ENCODE results near the gene CFAP210. TPM values are rescaled to one million over a fixed set of nuclear protein-coding genes. Genes with fewer than 3 reads are reported as not detected.
"Not testable (repeated sequence)": the region's sequence is repeated elsewhere in the genome, so short reads cannot be mapped to it uniquely, and the experiment has no call there.

Gene CFAP210
- total RNA-seq, 1 donor from 2014 or later, result 0.40 TPM

DNA sequence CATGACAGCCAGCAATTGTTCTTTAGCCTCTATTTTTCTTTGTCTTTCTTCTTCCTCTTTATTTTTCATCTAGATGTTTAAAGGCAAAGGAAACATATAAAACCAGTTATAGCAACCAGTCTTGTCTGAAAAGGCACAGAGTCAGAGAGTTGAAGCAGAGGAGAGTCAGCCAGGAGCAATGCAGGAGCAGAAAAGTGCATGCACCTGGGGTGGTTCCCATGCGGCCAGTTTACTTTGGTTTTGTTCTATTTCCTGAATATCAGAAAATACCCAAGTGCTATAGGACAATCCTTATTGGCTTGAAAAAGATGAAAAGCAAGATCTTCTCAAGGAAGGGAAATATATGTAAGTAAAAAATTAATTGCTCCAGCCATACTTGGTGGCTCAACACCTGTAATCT lies 44.9 kb downstream of the CFAP210 start:
- DNase-seq (ENCODE audit: low spot score), result no peak
- intact Hi-C loops (cut with DNase I), result no loop called here
- ATAC-seq, result no peak

DNA sequence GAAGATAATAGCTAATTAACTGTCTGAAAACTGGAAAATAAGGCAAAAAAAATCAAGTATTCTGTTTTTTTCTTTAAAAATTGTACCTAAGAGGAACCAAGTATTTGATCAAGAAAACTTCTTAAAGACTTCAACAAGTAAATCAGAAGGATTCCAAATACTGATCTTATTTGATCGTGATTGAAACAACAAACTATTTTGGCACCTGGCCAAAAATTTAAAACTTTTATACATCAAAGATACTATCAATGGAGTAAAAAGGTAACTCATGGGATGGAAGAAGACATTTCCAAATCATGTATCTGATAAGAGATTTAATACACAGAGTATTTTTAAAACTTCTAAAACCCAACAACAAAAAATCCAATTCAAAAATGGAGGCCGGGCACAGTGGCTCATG lies 46.7 kb downstream of the CFAP210 start:
- intact Hi-C loops (cut with DNase I), result no loop called here
- ATAC-seq (no peak), DNase-seq (ENCODE audit: low spot score) (no peak)

DNA sequence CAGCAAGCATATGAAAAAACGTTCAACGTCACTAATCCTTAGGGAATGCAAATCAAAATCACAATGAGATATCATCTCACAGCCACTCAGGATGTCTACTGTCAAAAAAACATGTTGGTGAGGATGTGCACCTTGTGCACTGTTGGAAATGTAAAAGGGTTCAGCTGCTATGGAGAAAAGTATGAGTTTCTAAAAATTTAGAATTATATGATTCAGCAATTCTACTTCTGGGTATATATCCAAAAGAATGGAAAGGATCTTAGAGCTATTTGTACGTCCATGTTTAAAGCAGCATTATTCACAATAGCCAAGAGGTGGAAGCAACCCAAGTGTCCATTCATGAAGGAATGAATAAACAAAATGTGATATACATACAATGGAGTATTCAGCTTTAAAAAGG lies 50.0 kb downstream of the CFAP210 start:
- no peak for DNase-seq (ENCODE audit: low spot score)
- intact Hi-C loops (cut with DNase I), result no loop called here
- no peak for ATAC-seq

DNA sequence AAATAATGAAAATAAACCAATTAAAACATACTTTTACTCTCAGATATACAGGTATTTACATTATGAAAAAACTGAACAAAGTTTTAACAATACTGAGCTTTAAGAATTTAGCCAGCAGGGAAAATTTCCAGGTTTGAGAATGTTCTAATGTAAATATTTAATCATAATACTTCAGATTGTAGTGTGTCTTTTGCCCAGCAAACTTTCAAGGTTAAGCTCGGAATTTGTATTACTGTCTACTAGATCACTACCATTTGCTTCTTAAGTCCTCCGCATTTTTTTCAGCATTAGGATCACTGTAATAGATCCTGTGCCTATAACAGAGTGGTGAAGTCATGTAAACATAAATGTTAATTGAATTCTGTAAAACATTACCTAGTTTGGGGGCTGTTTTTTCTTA lies 52.7 kb downstream of the CFAP210 start:
- intact Hi-C loops (cut with DNase I), result no loop called here
- DNase-seq (ENCODE audit: low spot score) (no peak), ATAC-seq (no peak)

DNA sequence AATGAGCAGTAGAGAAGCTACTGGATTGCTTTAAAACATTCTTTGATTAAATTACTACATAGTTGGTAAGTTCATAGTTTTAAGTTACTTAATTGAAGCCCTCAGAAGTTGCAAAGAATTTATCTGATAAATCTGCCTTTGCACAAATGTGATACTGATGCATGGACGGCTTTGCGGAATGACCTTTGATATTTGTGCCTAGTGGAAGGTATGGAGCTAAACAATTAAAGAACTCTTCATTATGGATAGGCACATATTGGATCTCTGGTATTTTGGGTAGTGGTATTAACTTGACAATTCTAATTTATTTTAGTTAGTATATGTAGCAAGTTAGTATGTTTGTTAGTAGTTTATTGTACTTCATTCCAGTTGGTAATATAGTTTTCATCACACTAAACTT lies 54.1 kb downstream of the CFAP210 start:
- ATAC-seq (no peak), DNase-seq (ENCODE audit: low spot score) (no peak)
- intact Hi-C loops (cut with DNase I), result no loop called here

- intact Hi-C loops (cut with DNase I), result no loop called here
- ATAC-seq (no peak), DNase-seq (ENCODE audit: low spot score) (no peak)
These were observed 56.6 kb downstream of the CFAP210 start for GRCh38 chr2:169637620-169638019.

DNA sequence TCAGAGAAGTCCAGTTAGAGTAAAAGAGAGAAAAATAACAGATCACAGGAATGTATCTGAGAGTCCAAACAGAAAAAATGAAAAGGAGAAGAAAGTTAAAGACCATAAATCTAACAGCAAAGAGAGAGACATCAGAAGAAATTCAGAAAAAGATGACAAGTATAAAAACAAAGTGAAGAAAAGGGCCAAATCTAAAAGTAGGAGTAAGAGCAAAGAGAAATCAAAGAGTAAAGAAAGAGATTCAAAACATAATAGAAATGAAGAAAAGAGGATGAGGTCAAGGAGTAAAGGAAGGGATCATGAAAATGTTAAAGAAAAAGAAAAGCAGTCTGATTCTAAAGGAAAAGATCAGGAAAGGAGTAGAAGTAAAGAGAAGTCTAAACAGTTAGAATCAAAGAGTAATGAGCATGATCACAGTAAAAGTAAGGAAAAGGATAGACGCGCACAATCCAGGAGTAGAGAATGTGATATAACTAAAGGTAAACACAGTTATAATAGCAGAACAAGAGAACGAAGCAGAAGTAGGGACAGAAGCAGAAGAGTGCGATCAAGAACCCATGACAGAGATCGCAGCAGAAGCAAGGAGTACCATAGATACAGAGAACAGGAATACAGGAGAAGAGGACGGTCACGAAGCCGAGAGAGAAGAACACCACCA lies 57.6 kb downstream of the CFAP210 start:
- intact Hi-C loops (cut with DNase I), result no loop called here
- ATAC-seq (no peak), DNase-seq (ENCODE audit: low spot score) (no peak)

GRCh38 chr2:169625781-169626180 lies 68.4 kb downstream of the CFAP210 start:
- no peak for ATAC-seq
- intact Hi-C loops (cut with DNase I), result no loop called here
- no peak for DNase-seq (ENCODE audit: low spot score)

DNA sequence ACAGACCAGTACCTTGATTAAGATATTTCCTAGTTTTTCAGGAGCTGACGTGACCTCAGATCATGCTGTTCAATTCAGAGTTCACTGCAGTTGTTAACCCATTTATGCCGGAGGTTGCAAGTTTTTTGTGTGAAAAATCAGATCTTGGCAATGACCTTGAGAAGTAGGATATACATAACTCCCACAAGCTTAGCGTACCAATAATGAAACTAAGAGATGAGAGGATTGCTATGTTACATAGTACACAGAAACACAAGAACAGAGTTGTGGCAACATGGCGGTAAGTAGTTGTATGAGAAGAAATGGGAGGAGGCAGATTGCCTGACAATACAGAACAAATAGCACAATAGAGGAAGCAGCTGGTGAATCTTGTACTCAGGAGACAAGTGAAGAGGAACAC lies 71.0 kb downstream of the CFAP210 start:
- intact Hi-C loops (cut with DNase I), result no loop called here
- DNase-seq (ENCODE audit: low spot score) (no peak), ATAC-seq (no peak)

DNA sequence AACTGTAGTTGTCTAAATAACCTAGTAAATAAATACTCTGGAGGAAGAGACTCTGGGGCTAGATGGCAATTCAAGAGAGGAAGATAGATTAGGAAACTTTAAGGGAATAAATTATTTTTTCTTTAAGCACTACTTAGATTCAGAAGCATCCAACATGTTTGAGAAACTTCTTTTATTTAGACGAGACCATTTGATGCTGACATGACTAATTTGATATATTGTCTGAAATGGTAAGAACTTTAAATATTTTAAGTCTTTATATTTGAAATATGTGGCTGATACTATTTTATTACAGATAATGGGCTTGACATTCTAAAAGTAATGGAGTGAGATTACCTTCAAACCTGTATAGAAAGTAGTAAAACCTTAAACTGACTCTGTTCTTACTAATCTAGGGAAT lies 73.7 kb downstream of the CFAP210 start:
- ATAC-seq, result no peak
- intact Hi-C loops (cut with DNase I), result no loop called here
- no peak for DNase-seq (ENCODE audit: low spot score)

DNA sequence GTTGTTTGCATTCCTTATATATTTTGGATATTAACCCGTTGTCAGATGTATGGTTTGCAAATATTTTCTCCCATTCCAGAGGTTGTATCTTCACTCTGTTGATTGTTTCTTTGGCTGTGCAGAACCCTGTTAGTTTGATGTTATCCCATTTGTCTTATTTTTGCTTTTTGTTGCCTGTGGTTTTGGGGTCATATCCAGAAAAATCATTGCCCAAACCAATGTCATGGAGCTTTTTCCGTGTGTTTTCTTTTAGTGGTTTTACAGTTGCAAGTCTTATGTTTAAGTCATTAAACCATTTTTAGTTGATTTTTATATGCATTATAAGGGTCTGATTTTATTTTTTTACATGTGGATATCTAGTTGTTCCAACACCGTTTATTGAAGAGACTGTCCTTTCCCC lies 74.3 kb downstream of the CFAP210 start:
- DNase-seq (ENCODE audit: low spot score), result no peak
- ATAC-seq, result no peak
- intact Hi-C loops (cut with DNase I), result no loop called here

DNA sequence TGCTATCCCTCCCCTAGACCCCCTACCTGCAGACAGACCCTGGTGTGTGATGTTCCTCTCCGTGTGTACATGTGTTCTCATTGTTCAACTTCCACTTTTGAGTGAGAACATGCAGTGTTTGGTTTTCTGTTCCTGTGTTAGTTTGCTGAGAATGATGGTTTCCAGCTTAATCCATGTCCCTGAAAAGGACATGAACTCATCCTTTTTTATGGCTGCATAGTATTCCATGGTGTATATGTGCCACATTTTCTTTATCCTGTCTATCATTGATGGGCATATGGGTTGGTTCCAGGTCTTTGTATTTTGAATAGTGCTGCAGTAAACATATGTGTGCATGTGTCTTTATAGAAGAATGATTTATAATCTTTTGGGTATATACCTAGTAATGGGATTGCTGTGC lies 78.2 kb downstream of the CFAP210 start:
- ATAC-seq; intact Hi-C loops (cut with DNase I): not testable (repeated sequence)

GRCh38 chr2:169613876-169614275 lies 80.3 kb downstream of the CFAP210 start:
- no peak for DNase-seq (ENCODE audit: low spot score)
- intact Hi-C loops (cut with DNase I), result no loop called here
- no peak for ATAC-seq

More for the DNA sequence above, 78.2 kb downstream of the CFAP210 start:
- not testable (repeated sequence) for DNase-seq (ENCODE audit: low spot score)

- intact Hi-C loops (cut with DNase I), result no loop called here
- DNase-seq (ENCODE audit: low spot score) (no peak), ATAC-seq (no peak)
These were observed 84.9 kb downstream of the CFAP210 start for GRCh38 chr2:169609264-169609663.

- DNase-seq (ENCODE audit: low spot score), result no peak
- intact Hi-C loops (cut with DNase I), result no loop called here
- ATAC-seq, result no peak
These were observed 94.6 kb downstream of the CFAP210 start for GRCh38 chr2:169599568-169599967.

GRCh38 chr2:169598982-169599381 lies 95.2 kb downstream of the CFAP210 start:
- DNase-seq (ENCODE audit: low spot score) (no peak), ATAC-seq (no peak)
- intact Hi-C loops (cut with DNase I), result no loop called here

GRCh38 chr2:169596546-169596945 lies 97.7 kb downstream of the CFAP210 start:
- ATAC-seq; intact Hi-C loops (cut with DNase I); DNase-seq (ENCODE audit: low spot score): not testable (repeated sequence)

Other genes starting within 250 kb of the CFAP210 start
- gene BBS5, start 214.9 kb downstream of the CFAP210 start, total RNA-seq, result 13.5 TPM
- 1.8 TPM for gene KLHL41, start 184.7 kb downstream of the CFAP210 start, total RNA-seq
- 17.3 TPM for gene FASTKD1, start 120.5 kb downstream of the CFAP210 start, total RNA-seq
- 76.5 TPM for gene PPIG, start 110.1 kb downstream of the CFAP210 start, total RNA-seq
- 8.5 TPM for gene PHOSPHO2, start 64 bp upstream of the CFAP210 start, total RNA-seq
- gene KLHL23, start 39.4 kb upstream of the CFAP210 start, total RNA-seq, result 8.7 TPM
- gene SSB, start 104.5 kb upstream of the CFAP210 start, total RNA-seq, result 74.6 TPM
- 43.1 TPM for gene METTL5, start 130.5 kb upstream of the CFAP210 start, total RNA-seq
- gene UBR3, start 133.0 kb upstream of the CFAP210 start, total RNA-seq, result 80.3 TPM

All from sciatic nerve (tissue), 2 donors.